HepG2 (cell line): ENCODE measurements around the gene PTF1A. TPM values are rescaled to one million over a fixed set of nuclear protein-coding genes. Genes with fewer than 3 reads are reported as not detected.

Experiments used
- ATAC-seq: fragments of 200-7000 bp; cut with Tn5 transposase; 3 replicates; pipeline ENCODE4 v1.9.1; 2020; ENCODE audit warnings: mild to moderate bottlenecking, moderate library complexity
- BruUV-seq: library from RNA; stranded (reverse); fragments of 400-500 nt; replicated peaks from 2 replicates; lab custom pipeline; 2021; lab: Mats Ljungman, UMichigan
- CTCF ChIA-PET: fragments of 300-600 bp; formaldehyde crosslinking; extraction: SDS; loops from one replicate; lab custom pipeline; 2021; ENCODE audit warnings: low total read pairs, inconsistent platforms, low intra/inter-chr PET ratio; lab: Yijun Ruan, JAX
- POLR2A ChIA-PET: fragments of 350-600 bp; sonication (Branson Sonifier 250); formaldehyde crosslinking; loops from one replicate; lab custom pipeline; 2020; ENCODE audit warnings: antibody characterized with exemption, inconsistent platforms; lab: Yijun Ruan, JAX
- DNase-seq: peaks from one replicate; pipeline ENCODE4 v3.0.0-alpha.2; 2015; ENCODE audit warnings: low spot score
- FAIRE-seq: peaks from 3 replicates; lab custom pipeline; 2011; peaks lifted over from hg19 to GRCh38; lab: Jason Lieb, UNC
- H2AFZ ChIP-seq: one replicate; pipeline ENCODE4 v1.6.1; 2011; ENCODE audit warnings: low read length, inconsistent platforms
- H3K27ac ChIP-seq: fragments of 300-600 bp; 3 replicates; pipeline ENCODE4 v1.8.0; 2011; ENCODE audit warnings: mixed run types, mild to moderate bottlenecking, mixed read lengths, low read length, inconsistent platforms; ENCODE audit not compliant: insufficient read depth; ENCODE audit errors: extremely low read length
- H3K27me3 ChIP-seq, 2 experiments: fragments of 200-600 bp in 1 of 2; 2 replicates in 1 of 2; 3 replicates in 1 of 2; pipeline versions ENCODE4 v1.6.0 to v1.8.0; 2011; ENCODE audit warnings: low read length in 2 of 2, mild to moderate bottlenecking in 2 of 2, moderate library complexity in 2 of 2, inconsistent platforms in 1 of 2; ENCODE audit not compliant: insufficient read depth in 2 of 2, control insufficient read depth in 1 of 2
- H3K36me3 ChIP-seq, 2 experiments: fragments of 200-600 bp in 1 of 2; replicated peaks in 1 of 2; 2 replicates in 1 of 2; 3 replicates in 1 of 2; pipeline versions ENCODE4 v1.5.1 to v1.8.0; 2011; ENCODE audit warnings: low read length in 2 of 2, inconsistent platforms in 1 of 2; ENCODE audit not compliant: insufficient read depth in 2 of 2, control insufficient read depth in 1 of 2
- H3K4me1 ChIP-seq: 2 replicates; pipeline ENCODE4 v1.5.1; 2012; ENCODE audit warnings: low read length, inconsistent platforms; ENCODE audit not compliant: insufficient read depth
- H3K4me2 ChIP-seq: 2 replicates; pipeline ENCODE4 v1.6.0; 2011; ENCODE audit warnings: low read depth, low read length, inconsistent platforms
- H3K4me3 ChIP-seq, 3 experiments: fragments of 200-600 bp in 1 of 3; sonication (generic), shearing (Covaris generic) in 1 of 3; replicated peaks in 1 of 3; 2 replicates each; pipeline ENCODE4 v1.5.1; 2011 to 2016; ENCODE audit warnings: low read length in 3 of 3, inconsistent platforms in 2 of 3, low read depth in 2 of 3, mild to moderate bottlenecking in 2 of 3, control low read depth in 1 of 3, mixed read lengths in 1 of 3; ENCODE audit not compliant: insufficient read depth in 1 of 3
- H3K79me2 ChIP-seq: one replicate; pipeline ENCODE4 v1.6.1; 2011; ENCODE audit warnings: low read length, inconsistent platforms; ENCODE audit not compliant: insufficient read depth
- H3K9ac ChIP-seq: 2 replicates; pipeline ENCODE4 v1.6.0; 2011; ENCODE audit warnings: mild to moderate bottlenecking, low read depth, low read length, inconsistent platforms; ENCODE audit not compliant: insufficient read depth
- H3K9me3 ChIP-seq: 2 replicates; pipeline ENCODE4 v1.5.1; 2012; ENCODE audit warnings: mild to moderate bottlenecking, low read length
- H4K20me1 ChIP-seq: 2 replicates; pipeline ENCODE4 v1.6.0; 2011; ENCODE audit warnings: inconsistent platforms, mild to moderate bottlenecking, low read length, moderate library complexity; ENCODE audit not compliant: insufficient read depth
- ASH2L ChIP-seq: fragments of 300-600, 200-600 bp; sonication (generic); IDR thresholded peaks from 2 replicates; pipeline ENCODE4 v1.7.0; 2017; ENCODE audit warnings: low read depth, mild to moderate bottlenecking, moderate library complexity, mixed read lengths, low read length; ENCODE audit not compliant: insufficient read length
- HNF4A ChIP-seq: sonication (generic); formaldehyde crosslinking; IDR thresholded peaks from 2 replicates; pipeline ENCODE4 v1.4.0; 2020; ENCODE audit warnings: missing genetic modification reagents
- NFYC ChIP-seq: IDR thresholded peaks from 2 replicates; pipeline ENCODE4 v1.6.1; 2016; ENCODE audit warnings: missing genetic modification reagents, missing compliant biosample characterization
- ZNF251 ChIP-seq: sonication (generic); formaldehyde crosslinking; IDR thresholded peaks from 2 replicates; pipeline ENCODE4 v1.9.0; 2021; ENCODE audit warnings: mild to moderate bottlenecking, missing genetic modification reagents
- ZNF616 ChIP-seq: sonication (generic); formaldehyde crosslinking; IDR thresholded peaks from 2 replicates; pipeline ENCODE4 v1.5.0; 2020; ENCODE audit warnings: low read depth, mild to moderate bottlenecking, missing genetic modification reagents
- WGBS: methylation state at CpG from one replicate; pipeline ENCODE4 v1.1.6; 2017; ENCODE audit warnings: low lambda C conversion rate; 5-methylcytosine and 5-hydroxymethylcytosine counted together
- in situ Hi-C: cut with HindIII; loops from 2 replicates; pipeline ENCODE4 v1.10.0; 2017; ENCODE audit warnings: low pct_unique_long_range_greater_than_20kb; ENCODE audit not compliant: extremely low pct_ligation_motif_present
- intact Hi-C: fragments of 100-400 bp; cut with micrococcal nuclease; formaldehyde crosslinking; loops from one replicate; pipeline ENCODE4 v1.10.0; 2022; ENCODE audit not compliant: unreplicated experiment
- polyA plus RNA-seq, 8 experiments: library from polyadenylated mRNA; depleted of rRNA in 3 of 8; stranded (reverse) in 7 of 8; unstranded in 1 of 8; fragments of >200 nt; fragmentation: Illumina TruSeq in 4 of 8; extraction: Trizol in 4 of 8; gene quantifications; 2 replicates each; pipeline versions ENCODE4 v1.2.1 to v1.2.3, GENCODE V29; 2011 to 2016; ENCODE audit warnings: low read depth in 4 of 8, missing spikeins in 1 of 8, mixed read lengths in 1 of 8; ENCODE audit not compliant: insufficient read depth in 1 of 8
- total RNA-seq, 5 experiments: library from RNA; depleted of rRNA; stranded (reverse); fragments of >200 nt; fragmentation: Illumina TruSeq; extraction: Trizol; gene quantifications; 2 replicates each; pipeline ENCODE4 v1.2.3, GENCODE V29; 2016; ENCODE audit warnings: low read depth in 1 of 5
- TF ChIP-seq, protein P1 (sequence below): sonication (generic); formaldehyde crosslinking; IDR thresholded peaks from 2 replicates; pipeline ENCODE4 v1.8.1; 2023; ENCODE audit warnings: mild to moderate bottlenecking, moderate library complexity, missing genetic modification reagents
- TF ChIP-seq, protein P2 (sequence below): sonication (generic); formaldehyde crosslinking; IDR thresholded peaks from 2 replicates; pipeline ENCODE4 v1.4.0; 2020; ENCODE audit warnings: missing genetic modification reagents
- TF ChIP-seq, protein P3 (sequence below): sonication (generic); formaldehyde crosslinking; IDR thresholded peaks from 2 replicates; pipeline ENCODE4 v1.4.0; 2020; ENCODE audit warnings: mild to moderate bottlenecking, low read depth, missing genetic modification reagents
- TF ChIP-seq, protein P4 (sequence below): sonication (generic); formaldehyde crosslinking; conservative IDR thresholded peaks from 2 replicates; pipeline ENCODE4 v1.8.0; 2022; ENCODE audit warnings: missing genetic modification reagents
- TF ChIP-seq, protein P5 (sequence below): sonication (generic); formaldehyde crosslinking; IDR thresholded peaks from 2 replicates; pipeline ENCODE4 v1.5.0; 2020; ENCODE audit warnings: missing genetic modification reagents, mild to moderate bottlenecking, borderline replicate concordance
- TF ChIP-seq, protein P6 (sequence below): sonication (generic); formaldehyde crosslinking; IDR thresholded peaks from 2 replicates; pipeline ENCODE4 v1.8.0; 2022; ENCODE audit warnings: mild to moderate bottlenecking, missing genetic modification reagents, borderline replicate concordance

PTF1A gene
- total and polyA plus RNA-seq, 2 of the 13 experiments (the other 11 are each of a cell fraction or from before 2014, with no cell fraction given) = not detected

DNA sequence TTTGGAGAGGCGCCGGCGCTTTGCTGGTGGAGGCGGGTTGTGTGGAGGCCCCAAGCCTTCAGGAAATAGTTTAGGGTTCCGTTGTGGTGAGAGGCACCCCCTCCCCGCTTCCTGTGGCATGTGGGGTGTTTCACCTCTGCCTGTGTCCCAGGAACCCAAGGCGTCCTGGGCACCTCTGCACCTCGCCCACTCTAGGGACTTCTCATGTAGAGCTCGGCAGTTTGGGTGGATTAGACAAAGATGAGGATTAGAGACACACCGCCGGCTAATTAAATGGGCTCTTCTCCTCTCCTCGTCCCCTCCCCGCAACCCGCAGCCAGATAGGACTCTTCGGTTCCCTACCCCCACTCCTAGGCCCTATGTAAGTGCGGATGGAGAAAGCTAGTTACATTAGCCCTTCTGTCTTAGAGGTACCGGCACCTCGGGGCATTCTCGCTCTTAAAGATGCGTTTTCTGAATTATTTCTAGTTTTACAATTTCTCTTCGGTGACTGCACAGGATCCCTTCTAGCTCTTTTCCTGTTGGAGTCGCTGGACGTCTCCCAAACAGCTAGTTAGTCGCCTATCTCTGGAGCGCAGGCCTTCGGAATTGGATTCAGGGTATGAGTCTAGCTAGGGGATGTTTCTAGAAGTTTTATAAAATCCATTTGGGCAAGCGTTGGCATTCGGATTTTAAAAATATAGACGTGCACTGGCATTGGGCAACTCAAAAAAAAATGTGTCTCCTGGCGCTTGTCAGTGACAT is 7.8 kb downstream of the PTF1A start (continued):
- TF ChIP-seq, protein P1, sequence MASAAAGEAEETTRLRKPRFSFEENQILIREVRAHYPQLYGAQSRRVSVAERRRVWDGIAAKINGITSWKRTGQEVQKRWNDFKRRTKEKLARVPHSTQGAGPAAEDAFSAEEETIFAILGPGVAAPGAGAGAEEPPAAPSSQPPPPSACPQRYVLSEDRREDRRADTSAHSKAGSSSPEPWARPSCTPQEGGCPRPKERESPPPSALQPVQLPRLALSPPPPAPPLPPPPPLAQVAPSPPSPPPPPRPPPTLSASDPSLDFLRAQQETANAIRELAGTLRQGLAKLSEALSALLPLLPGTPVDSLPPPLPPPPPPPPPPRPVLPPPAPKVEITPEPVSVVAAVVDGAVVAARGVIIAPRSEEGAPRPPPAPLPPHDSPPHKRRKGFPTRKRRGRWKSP (CRISPR knock-in tag) = no peak
- TF ChIP-seq, protein P2, sequence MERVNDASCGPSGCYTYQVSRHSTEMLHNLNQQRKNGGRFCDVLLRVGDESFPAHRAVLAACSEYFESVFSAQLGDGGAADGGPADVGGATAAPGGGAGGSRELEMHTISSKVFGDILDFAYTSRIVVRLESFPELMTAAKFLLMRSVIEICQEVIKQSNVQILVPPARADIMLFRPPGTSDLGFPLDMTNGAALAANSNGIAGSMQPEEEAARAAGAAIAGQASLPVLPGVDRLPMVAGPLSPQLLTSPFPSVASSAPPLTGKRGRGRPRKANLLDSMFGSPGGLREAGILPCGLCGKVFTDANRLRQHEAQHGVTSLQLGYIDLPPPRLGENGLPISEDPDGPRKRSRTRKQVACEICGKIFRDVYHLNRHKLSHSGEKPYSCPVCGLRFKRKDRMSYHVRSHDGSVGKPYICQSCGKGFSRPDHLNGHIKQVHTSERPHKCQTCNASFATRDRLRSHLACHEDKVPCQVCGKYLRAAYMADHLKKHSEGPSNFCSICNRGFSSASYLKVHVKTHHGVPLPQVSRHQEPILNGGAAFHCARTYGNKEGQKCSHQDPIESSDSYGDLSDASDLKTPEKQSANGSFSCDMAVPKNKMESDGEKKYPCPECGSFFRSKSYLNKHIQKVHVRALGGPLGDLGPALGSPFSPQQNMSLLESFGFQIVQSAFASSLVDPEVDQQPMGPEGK = no peak
- TF ChIP-seq, protein P3, sequence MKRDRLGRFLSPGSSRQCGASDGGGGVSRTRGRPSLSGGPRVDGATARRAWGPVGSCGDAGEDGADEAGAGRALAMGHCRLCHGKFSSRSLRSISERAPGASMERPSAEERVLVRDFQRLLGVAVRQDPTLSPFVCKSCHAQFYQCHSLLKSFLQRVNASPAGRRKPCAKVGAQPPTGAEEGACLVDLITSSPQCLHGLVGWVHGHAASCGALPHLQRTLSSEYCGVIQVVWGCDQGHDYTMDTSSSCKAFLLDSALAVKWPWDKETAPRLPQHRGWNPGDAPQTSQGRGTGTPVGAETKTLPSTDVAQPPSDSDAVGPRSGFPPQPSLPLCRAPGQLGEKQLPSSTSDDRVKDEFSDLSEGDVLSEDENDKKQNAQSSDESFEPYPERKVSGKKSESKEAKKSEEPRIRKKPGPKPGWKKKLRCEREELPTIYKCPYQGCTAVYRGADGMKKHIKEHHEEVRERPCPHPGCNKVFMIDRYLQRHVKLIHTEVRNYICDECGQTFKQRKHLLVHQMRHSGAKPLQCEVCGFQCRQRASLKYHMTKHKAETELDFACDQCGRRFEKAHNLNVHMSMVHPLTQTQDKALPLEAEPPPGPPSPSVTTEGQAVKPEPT (CRISPR knock-in tag) = no peak
- TF ChIP-seq NFYC (CRISPR knock-in tag) (no peak), HNF4A (CRISPR knock-in tag) (no peak)

DNA sequence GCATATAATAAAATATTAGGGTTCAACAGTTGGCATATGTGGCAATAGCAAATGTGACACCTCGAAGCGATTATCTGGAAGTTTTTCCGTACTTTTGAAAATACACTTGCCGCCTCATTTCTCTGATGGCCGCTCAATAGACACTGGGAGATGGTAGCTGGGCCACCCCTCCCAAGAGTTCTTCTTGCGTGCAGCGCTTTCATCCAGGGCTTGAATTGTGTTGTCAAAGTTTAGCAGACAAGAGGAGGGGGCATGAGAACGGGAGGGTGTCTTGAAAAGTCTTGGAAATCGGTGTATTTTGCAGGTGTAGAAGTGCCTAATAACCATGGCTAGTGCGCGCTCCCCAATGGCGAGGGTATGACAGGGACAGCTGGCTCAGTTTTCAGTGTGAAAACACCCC is 8.5 kb downstream of the PTF1A start:
- CTCF ChIA-PET = no interaction called here
- Histone ChIP-seq H3K4me1 (peaks cover 17% of the 10 kb centered on the region), H3K36me3 (no peaks in the 10 kb centered on the region), H3K9me3 (no peaks in the 10 kb centered on the region), H4K20me1 (no peaks in the 10 kb centered on the region), H3K79me2 (no peaks in the 10 kb centered on the region), H3K4me3 (no peak overlapping the region), H3K27ac (no peak overlapping the region), H3K9ac (no peak overlapping the region), H3K27me3 (peaks cover 1 to 73% of the 10 kb centered on the region in 2 experiments; a peak in 4 of 5 replicates), H3K4me2 (no peak overlapping the region), H2AFZ (no peak overlapping the region)
- in situ Hi-C loops (no loop called here), intact Hi-C loops (no loop called here)
- POLR2A ChIA-PET = interaction anchor here (1.8 kb wide), 1 partner anchor 14 kb away, joined by 6 read pairs; no protein-coding TSS in a partner anchor
- FAIRE-seq (no peak), DNase-seq (no peak), ATAC-seq (no peak)
- WGBS = 58% methylated on average over 12 of the region's 12 CpGs
- no TSS peak for BruUV-seq
- TF ChIP-seq ASH2L (no peak), ZNF251 (CRISPR knock-in tag) (no peak), ZNF616 (CRISPR knock-in tag) (no peak)
- TF ChIP-seq, protein P4, sequence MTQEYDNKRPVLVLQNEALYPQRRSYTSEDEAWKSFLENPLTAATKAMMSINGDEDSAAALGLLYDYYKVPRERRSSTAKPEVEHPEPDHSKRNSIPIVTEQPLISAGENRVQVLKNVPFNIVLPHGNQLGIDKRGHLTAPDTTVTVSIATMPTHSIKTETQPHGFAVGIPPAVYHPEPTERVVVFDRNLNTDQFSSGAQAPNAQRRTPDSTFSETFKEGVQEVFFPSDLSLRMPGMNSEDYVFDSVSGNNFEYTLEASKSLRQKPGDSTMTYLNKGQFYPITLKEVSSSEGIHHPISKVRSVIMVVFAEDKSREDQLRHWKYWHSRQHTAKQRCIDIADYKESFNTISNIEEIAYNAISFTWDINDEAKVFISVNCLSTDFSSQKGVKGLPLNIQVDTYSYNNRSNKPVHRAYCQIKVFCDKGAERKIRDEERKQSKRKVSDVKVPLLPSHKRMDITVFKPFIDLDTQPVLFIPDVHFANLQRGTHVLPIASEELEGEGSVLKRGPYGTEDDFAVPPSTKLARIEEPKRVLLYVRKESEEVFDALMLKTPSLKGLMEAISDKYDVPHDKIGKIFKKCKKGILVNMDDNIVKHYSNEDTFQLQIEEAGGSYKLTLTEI (CRISPR knock-in tag) = no peak
- TF ChIP-seq, protein P5, sequence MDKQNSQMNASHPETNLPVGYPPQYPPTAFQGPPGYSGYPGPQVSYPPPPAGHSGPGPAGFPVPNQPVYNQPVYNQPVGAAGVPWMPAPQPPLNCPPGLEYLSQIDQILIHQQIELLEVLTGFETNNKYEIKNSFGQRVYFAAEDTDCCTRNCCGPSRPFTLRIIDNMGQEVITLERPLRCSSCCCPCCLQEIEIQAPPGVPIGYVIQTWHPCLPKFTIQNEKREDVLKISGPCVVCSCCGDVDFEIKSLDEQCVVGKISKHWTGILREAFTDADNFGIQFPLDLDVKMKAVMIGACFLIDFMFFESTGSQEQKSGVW (CRISPR knock-in tag) = no peak
- TF ChIP-seq, protein P6, sequence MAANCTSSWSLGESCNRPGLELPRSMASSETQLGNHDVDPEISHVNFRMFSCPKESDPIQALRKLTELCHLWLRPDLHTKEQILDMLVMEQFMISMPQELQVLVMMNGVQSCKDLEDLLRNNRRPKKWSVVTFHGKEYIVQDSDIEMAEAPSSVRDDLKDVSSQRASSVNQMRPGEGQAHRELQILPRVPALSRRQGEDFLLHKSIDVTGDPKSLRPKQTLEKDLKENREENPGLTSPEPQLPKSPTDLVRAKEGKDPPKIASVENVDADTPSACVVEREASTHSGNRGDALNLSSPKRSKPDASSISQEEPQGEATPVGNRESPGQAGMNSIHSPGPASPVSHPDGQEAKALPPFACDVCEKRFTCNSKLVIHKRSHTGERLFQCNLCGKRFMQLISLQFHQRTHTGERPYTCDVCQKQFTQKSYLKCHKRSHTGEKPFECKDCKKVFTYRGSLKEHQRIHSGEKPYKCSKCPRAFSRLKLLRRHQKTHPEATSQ (CRISPR knock-in tag) = no peak
